Endodermal cell (in vitro differentiated cells): Measurements from ENCODE around the gene SPATA25. TPM values are rescaled to one million over a fixed set of nuclear protein-coding genes. Genes with fewer than 3 reads are reported as not detected.
A peak's percentile ranks its signal among the peaks of the same experiment; 100 is the strongest.

ENCODE experiments used
- DNase-seq: peaks from one replicate; pipeline ENCODE4 v3.0.0-alpha.2; 2017
- H3K27ac ChIP-seq: 2 replicates; pipeline ENCODE4 v1.5.1; 2013; ENCODE audit warnings: mild to moderate bottlenecking, low read depth, low read length, moderate library complexity
- H3K27me3 ChIP-seq: 2 replicates; pipeline ENCODE4 v1.6.1; 2013; ENCODE audit warnings: mild to moderate bottlenecking, low read length, moderate library complexity; ENCODE audit not compliant: insufficient read depth, control insufficient read depth, poor library complexity, severe bottlenecking
- H3K36me3 ChIP-seq: 2 replicates; pipeline ENCODE4 v1.7.0; 2013; ENCODE audit warnings: mild to moderate bottlenecking, low read length, moderate library complexity; ENCODE audit not compliant: control insufficient read depth, insufficient read depth
- H3K4me1 ChIP-seq: one replicate; pipeline ENCODE4 v1.7.0; 2013; ENCODE audit warnings: low read length; ENCODE audit not compliant: control insufficient read depth, insufficient read depth
- H3K4me3 ChIP-seq: 2 replicates; pipeline ENCODE4 v1.5.1; 2013; ENCODE audit warnings: mild to moderate bottlenecking, low read length, moderate library complexity
- H3K9ac ChIP-seq: 2 replicates; pipeline ENCODE4 v1.6.1; 2013; ENCODE audit warnings: mild to moderate bottlenecking, low read length, moderate library complexity; ENCODE audit not compliant: poor library complexity, severe bottlenecking; ENCODE audit errors: extremely low read depth
- H3K9me3 ChIP-seq: 2 replicates; pipeline ENCODE4 v1.6.1; 2013; ENCODE audit warnings: mild to moderate bottlenecking, low read length, moderate library complexity; ENCODE audit not compliant: control insufficient read depth
- H3K27ac Mint-ChIP-seq: 2 replicates; pipeline ENCODE4 v1.8.0; 2020; ENCODE audit warnings: mixed read lengths
- H3K27me3 Mint-ChIP-seq: 2 replicates; pipeline ENCODE4 v1.8.0; 2021; ENCODE audit warnings: mild to moderate bottlenecking, mixed read lengths; ENCODE audit not compliant: insufficient read depth
- H3K36me3 Mint-ChIP-seq: 2 replicates; pipeline ENCODE4 v1.8.0; 2020; ENCODE audit warnings: low read depth, mixed read lengths
- H3K4me1 Mint-ChIP-seq: 2 replicates; pipeline ENCODE4 v1.8.0; 2020; ENCODE audit warnings: mixed read lengths
- H3K4me3 Mint-ChIP-seq: 2 replicates; pipeline ENCODE4 v1.8.0; 2020; ENCODE audit warnings: mild to moderate bottlenecking, moderate library complexity, mixed read lengths
- H3K9me3 Mint-ChIP-seq: 2 replicates; pipeline ENCODE4 v1.8.0; 2020; ENCODE audit warnings: mild to moderate bottlenecking, mixed read lengths
- WGBS, 2 experiments: methylation state at CpG; one replicate each; pipeline versions ENCODE4 v1.1.5 to v1.1.7; 2013; ENCODE audit warnings: missing lambda C conversion rate in 2 of 2, mixed read lengths in 1 of 2; ENCODE audit not compliant: insufficient coverage in 1 of 2, insufficient read length in 1 of 2; 5-methylcytosine and 5-hydroxymethylcytosine counted together
- total RNA-seq, 2 donors: library from RNA; stranded (reverse); fragmentation: NEBNext Ultra II Directional in 1 of 2; extraction: Animal tissue kit (Norgen Biotek cat#: 25700) in 1 of 2; gene quantifications; 2 replicates in 1 of 2; 3 replicates in 1 of 2; pipeline ENCODE4 v1.2.1, GENCODE V29; 2021
- TF ChIP-seq, protein P1 (sequence below): fragments of 200-600 bp; sonication (generic); conservative IDR thresholded peaks from 2 replicates; pipeline ENCODE4 v1.5.0; 2021; ENCODE audit warnings: antibody characterized with exemption, mild to moderate bottlenecking

SPATA25 gene
- total RNA-seq, 2 donors from 2014 or later, result 2.2 to 2.6 TPM

DNA sequence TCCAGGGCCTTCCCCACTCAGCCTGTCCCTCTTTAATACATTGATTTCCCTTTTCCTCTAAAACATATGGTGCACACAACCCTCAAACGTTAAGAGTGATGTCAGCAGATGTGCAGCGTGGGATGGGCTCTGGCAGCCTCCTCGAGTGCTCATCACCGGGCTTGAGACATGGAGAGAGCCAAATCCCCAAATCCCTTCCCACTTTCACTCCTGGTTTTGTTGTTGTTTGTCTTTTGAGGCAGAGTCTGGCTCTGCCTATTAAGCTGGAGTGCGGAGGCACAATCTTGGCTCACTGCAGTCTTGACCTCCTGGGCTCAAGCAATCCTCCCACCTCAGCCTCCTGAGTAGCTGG is 30.3 kb upstream of the SPATA25 start:
- Histone ChIP-seq H3K36me3 (no peaks in the 10 kb centered on the region), H3K27me3 (peaks cover 6% of the 10 kb centered on the region), H3K4me1 (no peaks in the 10 kb centered on the region), H3K4me3 (no peak overlapping the region), H3K9me3 (no peaks in the 10 kb centered on the region), H3K9ac (no peak overlapping the region), H3K27ac (no peak overlapping the region)
- no peak overlapping the region for H3K27ac Mint-ChIP-seq
- no peak overlapping the region for H3K4me3 Mint-ChIP-seq
- peaks cover 30% of the 10 kb centered on the region for H3K27me3 Mint-ChIP-seq
- no peaks in the 10 kb centered on the region for H3K9me3 Mint-ChIP-seq
- peaks cover 7% of the 10 kb centered on the region for H3K4me1 Mint-ChIP-seq
- DNase-seq, result no peak
- WGBS, 2 experiments, result 89 to 94% methylated on average over 3 to 5 of the region's 5 CpGs
- TF ChIP-seq, protein P1, sequence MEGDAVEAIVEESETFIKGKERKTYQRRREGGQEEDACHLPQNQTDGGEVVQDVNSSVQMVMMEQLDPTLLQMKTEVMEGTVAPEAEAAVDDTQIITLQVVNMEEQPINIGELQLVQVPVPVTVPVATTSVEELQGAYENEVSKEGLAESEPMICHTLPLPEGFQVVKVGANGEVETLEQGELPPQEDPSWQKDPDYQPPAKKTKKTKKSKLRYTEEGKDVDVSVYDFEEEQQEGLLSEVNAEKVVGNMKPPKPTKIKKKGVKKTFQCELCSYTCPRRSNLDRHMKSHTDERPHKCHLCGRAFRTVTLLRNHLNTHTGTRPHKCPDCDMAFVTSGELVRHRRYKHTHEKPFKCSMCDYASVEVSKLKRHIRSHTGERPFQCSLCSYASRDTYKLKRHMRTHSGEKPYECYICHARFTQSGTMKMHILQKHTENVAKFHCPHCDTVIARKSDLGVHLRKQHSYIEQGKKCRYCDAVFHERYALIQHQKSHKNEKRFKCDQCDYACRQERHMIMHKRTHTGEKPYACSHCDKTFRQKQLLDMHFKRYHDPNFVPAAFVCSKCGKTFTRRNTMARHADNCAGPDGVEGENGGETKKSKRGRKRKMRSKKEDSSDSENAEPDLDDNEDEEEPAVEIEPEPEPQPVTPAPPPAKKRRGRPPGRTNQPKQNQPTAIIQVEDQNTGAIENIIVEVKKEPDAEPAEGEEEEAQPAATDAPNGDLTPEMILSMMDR, result no peak
- H3K36me3 Mint-ChIP-seq, result no peaks in the 10 kb centered on the region

DNA sequence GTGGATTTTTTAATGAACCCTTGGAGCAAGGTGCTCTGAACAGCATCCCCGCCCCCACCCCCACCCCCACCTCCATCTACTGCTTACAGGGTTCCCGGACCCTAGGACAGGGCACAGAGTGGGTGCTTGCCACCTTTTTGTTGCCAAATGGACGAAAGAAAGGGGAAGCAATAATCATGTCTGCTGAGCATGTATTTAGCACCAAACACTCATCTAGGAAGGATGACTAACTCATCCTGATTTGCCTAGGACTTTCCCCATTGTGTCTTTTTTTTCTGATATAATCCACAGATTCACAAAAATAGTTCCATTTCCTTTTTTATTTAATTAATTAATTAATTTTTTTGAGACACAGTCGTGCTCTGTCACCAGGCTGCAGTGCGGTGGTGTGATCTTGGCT is 25.7 kb upstream of the SPATA25 start:
- peaks cover 14% of the 10 kb centered on the region for H3K36me3 ChIP-seq
- Mint-ChIP-seq H3K27me3 (peaks cover 20% of the 10 kb centered on the region), H3K4me1 (peaks cover 12% of the 10 kb centered on the region), H3K9me3 (no peaks in the 10 kb centered on the region), H3K36me3 (peaks cover 6% of the 10 kb centered on the region), H3K4me3 (no peak overlapping the region), H3K27ac (no peak overlapping the region)
- H3K9ac ChIP-seq, result no peak overlapping the region
- TF ChIP-seq, protein P1, result no peak
- H3K27ac ChIP-seq, result no peak overlapping the region
- H3K4me3 ChIP-seq, result no peak overlapping the region
- 93 to 100% methylated on average over 1 to 4 of the region's 5 CpGs for WGBS, 2 experiments
- H3K27me3 ChIP-seq, result peaks cover 6% of the 10 kb centered on the region
- peaks cover 4% of the 10 kb centered on the region for H3K4me1 ChIP-seq
- DNase-seq, result no peak
- no peaks in the 10 kb centered on the region for H3K9me3 ChIP-seq

DNA sequence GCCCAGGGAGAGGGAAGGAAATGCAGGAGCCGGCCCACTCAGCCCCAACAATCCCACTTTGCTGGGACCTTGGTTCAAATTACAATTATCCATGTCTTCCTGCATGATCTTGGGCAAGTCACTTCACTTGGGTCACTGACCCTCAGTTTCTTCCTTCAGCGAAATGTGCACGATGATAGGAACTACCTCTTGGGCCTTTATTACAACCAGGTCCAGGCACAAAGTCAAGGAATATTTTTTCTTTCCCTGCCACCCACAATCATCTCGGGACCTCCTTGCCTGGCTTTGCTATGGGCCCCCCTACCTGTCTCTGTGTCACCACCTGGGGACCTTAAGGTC is 24.9 kb upstream of the SPATA25 start:
- H3K27me3 ChIP-seq, result peaks cover 6% of the 10 kb centered on the region
- Mint-ChIP-seq H3K36me3 (peaks cover 14% of the 10 kb centered on the region), H3K4me3 (peak overlapping the region; percentile 71), H3K9me3 (no peaks in the 10 kb centered on the region), H3K27me3 (peaks cover 18% of the 10 kb centered on the region), H3K4me1 (peaks cover 12% of the 10 kb centered on the region), H3K27ac (no peak overlapping the region)
- peak overlapping the region; percentile 95 for H3K27ac ChIP-seq
- peaks cover 22% of the 10 kb centered on the region for H3K36me3 ChIP-seq
- H3K9ac ChIP-seq, result peak overlapping the region; percentile 72
- WGBS, 2 experiments, result 42 to 44% methylated on average over 4 of the region's 4 CpGs
- H3K9me3 ChIP-seq, result no peaks in the 10 kb centered on the region
- TF ChIP-seq, protein P1, result no peak
- no peak for DNase-seq
- peak overlapping the region; percentile 89 for H3K4me3 ChIP-seq
- peaks cover 4% of the 10 kb centered on the region for H3K4me1 ChIP-seq
